Activated T-helper 17 cell treated with anti-CD3 and anti-CD28 coated beads, Interleukin-2, amount 50 U/mL, for 72 hours (primary cell): ENCODE results near the gene KRTAP4-12. TPM values are rescaled to one million over a fixed set of nuclear protein-coding genes. Genes with fewer than 3 reads are reported as not detected.
"Not testable (repeated sequence)": the region's sequence is repeated elsewhere in the genome, so short reads cannot be mapped to it uniquely, and the experiment has no call there.

Experiments used
- ATAC-seq: fragments of 150-1000 bp; cut with Tn5 transposase; replicated peaks from 2 replicates; pipeline ENCODE4 v1.10.0; 2021; ENCODE audit warnings: mild to moderate bottlenecking, moderate library complexity
- H3K27ac Mint-ChIP-seq: one replicate; pipeline ENCODE4 v1.8.0; 2022; ENCODE audit warnings: mixed read lengths
- H3K27me3 Mint-ChIP-seq: one replicate; pipeline ENCODE4 v1.8.0; 2022; ENCODE audit warnings: mixed read lengths
- H3K36me3 Mint-ChIP-seq: one replicate; pipeline ENCODE4 v1.8.0; 2022; ENCODE audit warnings: low read depth, mild to moderate bottlenecking, mixed read lengths
- H3K4me1 Mint-ChIP-seq: one replicate; pipeline ENCODE4 v1.8.0; 2022; ENCODE audit warnings: mixed read lengths
- H3K4me3 Mint-ChIP-seq: one replicate; pipeline ENCODE4 v1.8.0; 2022; ENCODE audit warnings: mild to moderate bottlenecking, mixed read lengths
- H3K9me3 Mint-ChIP-seq: one replicate; pipeline ENCODE4 v1.8.0; 2022; ENCODE audit warnings: mixed read lengths
- total RNA-seq, 2 donors: library from RNA; stranded (reverse); gene quantifications; one replicate each; pipeline ENCODE4 v1.2.3, GENCODE V29; 2022

KRTAP4-12 gene
- total RNA-seq = not detected

GRCh38 chr17:41123991-41124371 is at the start of gene KRTAP4-12:
KRTAP4-12 (minus strand) TSS chr17:41124182; CDS start chr17:41124122, 60 bp downstream.
- peak within 1 kb of the TSS; percentile 27 for H3K4me3 Mint-ChIP-seq
- H3K4me1 Mint-ChIP-seq = peaks cover 28% of the 10 kb centered on the region
- H3K27ac Mint-ChIP-seq = peak within 1 kb of the TSS; percentile 21
- H3K36me3 Mint-ChIP-seq, H3K27me3 Mint-ChIP-seq, H3K9me3 Mint-ChIP-seq: not testable (repeated sequence)
- ATAC-seq = peak; percentile 54

GRCh38 chr17:41171886-41172285 is 47.9 kb upstream of the KRTAP4-12 start:
- Mint-ChIP-seq H3K27me3 (no peaks in the 10 kb centered on the region), H3K4me3 (no peak overlapping the region), H3K4me1 (no peaks in the 10 kb centered on the region), H3K36me3 (no peaks in the 10 kb centered on the region), H3K27ac (no peak overlapping the region), H3K9me3 (no peaks in the 10 kb centered on the region)
- ATAC-seq = no peak

GRCh38 chr17:41168121-41168520 is 44.1 kb upstream of the KRTAP4-12 start, which contains the start of gene KRTAP4-3:
KRTAP4-3 (minus strand) TSS chr17:41168221; CDS start chr17:41168172, 49 bp downstream.
- H3K4me3 Mint-ChIP-seq = no peak within 1 kb of the TSS
- no peaks in the 10 kb centered on the region for H3K36me3 Mint-ChIP-seq
- H3K27me3 Mint-ChIP-seq = peaks cover 2% of the 10 kb centered on the region
- no peaks in the 10 kb centered on the region for H3K9me3 Mint-ChIP-seq
- ATAC-seq = no peak
- H3K4me1 Mint-ChIP-seq = no peaks in the 10 kb centered on the region
- no peak within 1 kb of the TSS for H3K27ac Mint-ChIP-seq

- H3K27ac Mint-ChIP-seq = no peak overlapping the region
- no peak for ATAC-seq
Observed at GRCh38 chr17:41167561-41167960, 43.6 kb upstream of the KRTAP4-12 start.

GRCh38 chr17:41163828-41164227 is 39.8 kb upstream of the KRTAP4-12 start:
- no peaks in the 10 kb centered on the region for H3K9me3 Mint-ChIP-seq
- H3K4me1 Mint-ChIP-seq = no peaks in the 10 kb centered on the region
- no peak overlapping the region for H3K27ac Mint-ChIP-seq
- no peaks in the 10 kb centered on the region for H3K36me3 Mint-ChIP-seq
- ATAC-seq = no peak
- H3K27me3 Mint-ChIP-seq = peaks cover 3% of the 10 kb centered on the region
- no peak overlapping the region for H3K4me3 Mint-ChIP-seq

More at GRCh38 chr17:41167561-41167960, 43.6 kb upstream of the KRTAP4-12 start:
- H3K36me3 Mint-ChIP-seq = no peaks in the 10 kb centered on the region
- H3K27me3 Mint-ChIP-seq = peaks cover 3% of the 10 kb centered on the region
- no peak overlapping the region for H3K4me3 Mint-ChIP-seq
- H3K4me1 Mint-ChIP-seq = no peaks in the 10 kb centered on the region
- H3K9me3 Mint-ChIP-seq = no peaks in the 10 kb centered on the region

- Mint-ChIP-seq H3K4me1 (no peaks in the 10 kb centered on the region), H3K36me3 (no peaks in the 10 kb centered on the region)
Observed at GRCh38 chr17:41160648-41161047, 36.7 kb upstream of the KRTAP4-12 start, which contains the start of gene KRTAP4-4. KRTAP4-4 (minus strand) TSS chr17:41160748; CDS start chr17:41160691, 57 bp downstream.

GRCh38 chr17:41160190-41160589 is 36.2 kb upstream of the KRTAP4-12 start:
- ATAC-seq, H3K4me3 Mint-ChIP-seq, H3K4me1 Mint-ChIP-seq, H3K9me3 Mint-ChIP-seq, H3K27ac Mint-ChIP-seq, H3K27me3 Mint-ChIP-seq, H3K36me3 Mint-ChIP-seq: not testable (repeated sequence)

More at GRCh38 chr17:41160648-41161047, 36.7 kb upstream of the KRTAP4-12 start, which contains the start of gene KRTAP4-4:
- no peak for ATAC-seq
- Mint-ChIP-seq H3K9me3 (no peaks in the 10 kb centered on the region), H3K4me3 (no peak within 1 kb of the TSS), H3K27ac (no peak within 1 kb of the TSS), H3K27me3 (peaks cover 8% of the 10 kb centered on the region)

- no peak for ATAC-seq
- no peak overlapping the region for H3K27ac Mint-ChIP-seq
- H3K4me1 Mint-ChIP-seq = no peaks in the 10 kb centered on the region
- no peaks in the 10 kb centered on the region for H3K9me3 Mint-ChIP-seq
- H3K27me3 Mint-ChIP-seq = peaks cover 6% of the 10 kb centered on the region
- H3K4me3 Mint-ChIP-seq = no peak overlapping the region
- no peaks in the 10 kb centered on the region for H3K36me3 Mint-ChIP-seq
Observed at GRCh38 chr17:41153856-41154255, 29.9 kb upstream of the KRTAP4-12 start.

- no peaks in the 10 kb centered on the region for H3K27me3 Mint-ChIP-seq
- no peaks in the 10 kb centered on the region for H3K36me3 Mint-ChIP-seq
- ATAC-seq = no peak
- no peaks in the 10 kb centered on the region for H3K4me1 Mint-ChIP-seq
- H3K27ac Mint-ChIP-seq = no peak overlapping the region
- no peak overlapping the region for H3K4me3 Mint-ChIP-seq
- no peaks in the 10 kb centered on the region for H3K9me3 Mint-ChIP-seq
Observed at GRCh38 chr17:41151525-41151924, 27.5 kb upstream of the KRTAP4-12 start.

GRCh38 chr17:41150026-41150425 is 26.0 kb upstream of the KRTAP4-12 start:
- H3K4me3 Mint-ChIP-seq = no peak overlapping the region
- H3K27me3 Mint-ChIP-seq = no peaks in the 10 kb centered on the region
- no peaks in the 10 kb centered on the region for H3K4me1 Mint-ChIP-seq
- no peak for ATAC-seq
- no peaks in the 10 kb centered on the region for H3K9me3 Mint-ChIP-seq
- no peak overlapping the region for H3K27ac Mint-ChIP-seq
- H3K36me3 Mint-ChIP-seq = no peaks in the 10 kb centered on the region

GRCh38 chr17:41149652-41149985 is 25.6 kb upstream of the KRTAP4-12 start, which contains the start of gene KRTAP4-5:
KRTAP4-5 (minus strand) TSS chr17:41149825; CDS start chr17:41149767, 58 bp downstream.
- Mint-ChIP-seq H3K9me3 (no peaks in the 10 kb centered on the region), H3K27me3 (no peaks in the 10 kb centered on the region), H3K4me3 (no peak within 1 kb of the TSS), H3K4me1 (no peaks in the 10 kb centered on the region), H3K27ac (no peak within 1 kb of the TSS), H3K36me3 (no peaks in the 10 kb centered on the region)
- no peak for ATAC-seq

- H3K4me3 Mint-ChIP-seq, H3K27ac Mint-ChIP-seq, H3K36me3 Mint-ChIP-seq, H3K9me3 Mint-ChIP-seq, ATAC-seq, H3K4me1 Mint-ChIP-seq, H3K27me3 Mint-ChIP-seq: not testable (repeated sequence)
Observed at GRCh38 chr17:41148971-41149651, 25.1 kb upstream of the KRTAP4-12 start.

GRCh38 chr17:41147531-41148204 is 23.7 kb upstream of the KRTAP4-12 start:
- no peaks in the 10 kb centered on the region for H3K27me3 Mint-ChIP-seq
- no peak overlapping the region for H3K4me3 Mint-ChIP-seq
- H3K9me3 Mint-ChIP-seq = peaks cover 10% of the 10 kb centered on the region
- H3K4me1 Mint-ChIP-seq = no peaks in the 10 kb centered on the region
- no peak overlapping the region for H3K27ac Mint-ChIP-seq
- no peak for ATAC-seq
- no peaks in the 10 kb centered on the region for H3K36me3 Mint-ChIP-seq

- H3K4me3 Mint-ChIP-seq = no peak overlapping the region
- no peaks in the 10 kb centered on the region for H3K36me3 Mint-ChIP-seq
- no peaks in the 10 kb centered on the region for H3K4me1 Mint-ChIP-seq
- no peaks in the 10 kb centered on the region for H3K27me3 Mint-ChIP-seq
- H3K9me3 Mint-ChIP-seq = peaks cover 18% of the 10 kb centered on the region
- H3K27ac Mint-ChIP-seq = no peak overlapping the region
- ATAC-seq = no peak
Observed at GRCh38 chr17:41145261-41145660, 21.3 kb upstream of the KRTAP4-12 start.

- H3K27ac Mint-ChIP-seq = no peak overlapping the region
- no peak for ATAC-seq
- no peaks in the 10 kb centered on the region for H3K36me3 Mint-ChIP-seq
- no peaks in the 10 kb centered on the region for H3K27me3 Mint-ChIP-seq
- no peak overlapping the region for H3K4me3 Mint-ChIP-seq
- peaks cover 18% of the 10 kb centered on the region for H3K9me3 Mint-ChIP-seq
- H3K4me1 Mint-ChIP-seq = no peaks in the 10 kb centered on the region
Observed at GRCh38 chr17:41144846-41145245, 20.9 kb upstream of the KRTAP4-12 start.
